ENCODE results near the gene KCTD15. TPM values are rescaled to one million over a fixed set of nuclear protein-coding genes. Genes with fewer than 3 reads are reported as not detected.

KCTD15 gene
- total RNA-seq, 3 donors from 2014 or later, result 8.0 to 42.3 (median 10.1) TPM

GRCh38 chr19:33808399-33808798 is 11.7 kb downstream of the KCTD15 start:
- H3K36me3 ChIP-seq (ENCODE audit: low read depth), result no peaks in the 10 kb centered on the region
- no peak for TF ChIP-seq CTCF (IDR thresholded peaks at IDR 0.05)
- peaks cover 29% of the 10 kb centered on the region for H3K4me1 ChIP-seq (ENCODE audit: low read depth)
- no peak overlapping the region for H3K4me3 ChIP-seq
- no peak for DNase-seq
- no peak for ATAC-seq
- H3K9me3 ChIP-seq, result no peaks in the 10 kb centered on the region
- intact Hi-C loops (cut with DNase I, micrococcal nuclease), result no loop called here

GRCh38 chr19:33809960-33810359 is 13.3 kb downstream of the KCTD15 start:
- Histone ChIP-seq H3K4me3 (no peak overlapping the region), H3K4me1 (ENCODE audit: low read depth) (peaks cover 16% of the 10 kb centered on the region), H3K9me3 (no peaks in the 10 kb centered on the region), H3K36me3 (ENCODE audit: low read depth) (no peaks in the 10 kb centered on the region)
- intact Hi-C loops (cut with DNase I, micrococcal nuclease), result no loop called here
- DNase-seq (no peak), ATAC-seq (no peak)
- TF ChIP-seq CTCF (IDR thresholded peaks at IDR 0.05), result no peak

GRCh38 chr19:33810821-33811220 is 14.2 kb downstream of the KCTD15 start:
- ATAC-seq (no peak), DNase-seq (no peak)
- H3K4me1 ChIP-seq (ENCODE audit: low read depth), result peaks cover 10% of the 10 kb centered on the region
- H3K36me3 ChIP-seq (ENCODE audit: low read depth), result no peaks in the 10 kb centered on the region
- H3K9me3 ChIP-seq, result no peaks in the 10 kb centered on the region
- intact Hi-C loops (cut with DNase I, micrococcal nuclease), result no loop called here
- H3K4me3 ChIP-seq, result no peak overlapping the region
- no peak for TF ChIP-seq CTCF (IDR thresholded peaks at IDR 0.05)

GRCh38 chr19:33811246-33811645 is 14.6 kb downstream of the KCTD15 start:
- no peak for TF ChIP-seq CTCF (IDR thresholded peaks at IDR 0.05)
- no peaks in the 10 kb centered on the region for H3K9me3 ChIP-seq
- peaks cover 6% of the 10 kb centered on the region for H3K4me1 ChIP-seq (ENCODE audit: low read depth)
- intact Hi-C loops (cut with DNase I, micrococcal nuclease), result no loop called here
- H3K36me3 ChIP-seq (ENCODE audit: low read depth), result no peaks in the 10 kb centered on the region
- no peak for DNase-seq
- H3K4me3 ChIP-seq, result no peak overlapping the region
- no peak for ATAC-seq

GRCh38 chr19:33811736-33812387 is 15.2 kb downstream of the KCTD15 start:
- no peaks in the 10 kb centered on the region for H3K36me3 ChIP-seq (ENCODE audit: low read depth)
- no peak for TF ChIP-seq CTCF (IDR thresholded peaks at IDR 0.05)
- no peak for DNase-seq
- ATAC-seq, result no peak
- no peaks in the 10 kb centered on the region for H3K9me3 ChIP-seq
- intact Hi-C loops (cut with DNase I, micrococcal nuclease), result no loop called here
- H3K4me1 ChIP-seq (ENCODE audit: low read depth), result no peaks in the 10 kb centered on the region
- H3K4me3 ChIP-seq, result no peak overlapping the region

All from mucosa of descending colon (tissue), 3 donors.